Measurements from ENCODE around the gene MED15.

GRCh38 chr22:20599117-20599516 is 91.7 kb downstream of the MED15 start:
- no peak for TF ChIP-seq CTCF (IDR thresholded peaks at IDR 0.05)
- TF ChIP-seq POLR2A (IDR thresholded peaks at IDR 0.05) = no peak

Measured in lower leg skin (tissue), 3 donors.